SW 1271 (cell line): ENCODE measurements around the gene GNA12.
"Not testable (repeated sequence)": the region's sequence is repeated elsewhere in the genome, so short reads cannot be mapped to it uniquely, and the experiment has no call there.

Experiments used
- DNase-seq, 2 experiments: peaks; one replicate each; lab custom pipeline; 2025; lab: John Stamatoyannopoulos, UW

The GNA12 gene

DNA sequence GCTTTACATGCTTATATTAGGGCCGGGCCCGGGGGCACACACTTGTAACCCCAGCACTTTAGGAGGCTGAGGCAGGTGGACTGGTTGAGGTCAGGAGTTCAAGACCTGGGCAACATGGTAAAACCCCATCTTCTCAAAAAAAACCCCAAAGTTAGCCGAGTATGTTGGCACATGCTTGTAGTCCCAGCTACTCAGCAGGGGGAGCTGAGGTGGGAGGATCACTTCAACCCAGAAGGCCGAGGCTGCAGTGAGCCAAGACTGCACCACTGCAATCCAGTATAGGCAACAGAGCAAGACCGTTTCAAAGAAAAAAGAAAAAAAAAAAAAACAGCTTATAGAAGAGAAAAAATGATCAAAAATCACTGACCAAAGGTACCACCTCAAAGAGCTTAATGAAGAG is 93.0 kb downstream of the GNA12 start:
- no peak for DNase-seq

GRCh38 chr7:2750004-2750407 is 94.1 kb downstream of the GNA12 start:
- no peak for DNase-seq

DNA sequence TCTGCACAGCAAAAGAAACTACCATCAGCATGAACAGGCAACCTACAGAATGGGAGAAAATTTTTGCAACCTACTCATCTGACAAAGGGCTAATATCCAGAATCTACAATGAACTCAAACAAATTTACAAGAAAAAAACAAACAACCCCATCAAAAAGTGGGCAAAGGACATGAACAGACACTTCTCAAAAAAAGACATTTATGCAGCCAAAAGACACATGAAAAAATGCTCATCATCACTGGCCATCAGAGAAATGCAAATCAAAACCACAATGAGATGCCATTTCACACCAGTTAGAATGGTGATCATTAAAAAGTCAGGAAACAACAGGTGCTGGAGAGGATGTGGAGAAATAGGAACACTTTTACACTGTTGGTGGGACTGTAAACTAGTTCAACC is 95.4 kb downstream of the GNA12 start:
- DNase-seq, result not testable (repeated sequence)

- not testable (repeated sequence) for DNase-seq
Measured at GRCh38 chr7:2743523-2744185, 100.5 kb downstream of the GNA12 start.

GRCh38 chr7:2738766-2739549 is 105.2 kb downstream of the GNA12 start:
- no peak for DNase-seq

- no peak for DNase-seq
Measured at GRCh38 chr7:2737771-2738540, 106.2 kb downstream of the GNA12 start.

GRCh38 chr7:2737005-2737743 is 106.9 kb downstream of the GNA12 start:
- DNase-seq, result not testable (repeated sequence)

GRCh38 chr7:2736411-2736914 is 107.6 kb downstream of the GNA12 start:
- DNase-seq, result no peak

- no peak for DNase-seq
Measured at GRCh38 chr7:2735744-2736143, 108.4 kb downstream of the GNA12 start.

GRCh38 chr7:2734751-2735571 is 109.1 kb downstream of the GNA12 start:
- no peak for DNase-seq

DNA sequence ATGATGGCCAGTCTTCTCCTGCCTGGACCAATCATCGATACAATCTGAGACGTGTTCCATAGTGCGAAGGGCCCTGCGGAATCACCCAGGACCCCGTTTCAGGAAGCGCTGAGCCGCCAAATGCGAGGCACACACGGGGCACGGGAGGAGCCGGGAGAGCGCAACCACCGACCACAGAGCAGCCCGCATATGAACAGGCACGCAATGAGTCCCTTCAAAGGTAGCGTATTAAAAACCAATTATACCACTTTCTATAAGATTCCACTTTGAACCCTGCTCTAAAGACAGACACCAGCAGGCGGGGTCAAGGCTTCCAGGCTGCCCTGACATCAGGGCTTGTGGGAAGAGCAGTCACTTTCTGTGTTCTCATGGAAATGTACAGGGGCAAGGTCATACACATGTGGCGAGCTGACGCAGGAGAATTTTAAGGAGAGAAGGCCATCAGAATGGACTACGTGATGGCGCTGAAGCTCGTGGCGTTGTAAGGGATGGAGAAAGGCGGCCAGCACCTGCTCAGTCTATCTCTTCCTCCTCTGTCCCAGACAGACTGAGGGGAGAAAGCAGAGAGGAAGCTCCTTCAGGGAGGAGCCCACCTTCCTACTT is 109.9 kb downstream of the GNA12 start:
- DNase-seq, result no peak

GRCh38 chr7:2732959-2733584 is 111.0 kb downstream of the GNA12 start:
- DNase-seq, result no peak

DNA sequence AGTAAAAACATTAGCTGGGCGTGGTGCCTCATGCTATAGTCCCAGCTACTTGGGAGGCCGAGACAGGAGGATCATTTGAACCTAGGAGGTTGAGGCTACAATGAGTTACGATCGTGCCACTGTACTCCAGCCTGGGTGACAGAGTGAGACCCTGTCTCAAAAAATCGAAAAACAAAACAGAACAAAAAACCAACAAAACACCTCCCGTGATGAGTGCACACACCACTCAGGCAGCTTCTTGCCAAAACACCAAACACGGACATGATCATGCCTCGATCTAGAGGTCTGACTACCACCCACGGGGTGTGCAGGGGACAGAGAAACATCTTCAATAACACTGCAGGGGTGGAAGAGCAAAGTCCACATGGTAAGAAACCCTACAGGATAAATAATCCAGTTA is 111.7 kb downstream of the GNA12 start:
- no peak for DNase-seq

- no peak for DNase-seq
Measured at GRCh38 chr7:2730846-2731770, 113.0 kb downstream of the GNA12 start.

DNA sequence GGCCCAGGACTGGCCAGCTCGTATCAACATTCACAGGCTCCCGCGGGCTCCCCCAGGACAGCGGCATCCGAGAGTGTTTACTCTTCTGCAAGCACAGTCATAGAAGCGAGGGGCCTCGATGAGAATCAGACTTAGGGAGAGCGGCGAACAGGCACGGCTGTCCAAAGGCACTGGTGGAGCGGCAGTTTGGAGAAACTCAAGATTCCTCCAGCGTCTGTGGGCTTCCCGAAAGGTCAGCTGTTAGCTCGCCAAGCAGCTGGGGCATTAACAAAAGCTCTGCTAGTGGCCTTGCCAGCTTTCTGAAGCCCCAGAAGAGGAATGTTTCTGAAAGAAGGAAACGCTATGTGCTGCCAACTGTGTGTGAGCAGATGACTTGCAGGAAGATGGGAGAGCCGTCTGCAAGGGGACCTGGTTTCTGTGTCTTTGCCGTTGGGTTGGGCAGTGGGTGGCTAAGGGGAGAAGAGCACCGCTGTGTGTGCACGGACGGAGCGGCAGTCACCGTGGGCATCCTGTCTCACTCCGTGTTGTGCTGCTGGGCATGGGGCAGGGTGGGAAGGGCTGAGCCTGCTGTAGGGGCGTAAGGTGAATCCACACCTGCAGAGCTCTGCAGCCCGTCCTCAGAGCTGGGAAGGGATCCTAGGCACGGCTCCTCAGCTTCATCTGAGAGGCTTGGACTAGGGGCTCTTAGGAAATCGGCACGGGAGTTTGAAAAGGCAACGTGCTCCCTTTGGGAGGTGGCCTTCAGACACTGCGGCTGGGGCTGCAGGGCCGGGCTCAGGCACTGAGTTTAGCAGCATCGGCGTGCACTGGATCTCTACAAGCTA is 114.0 kb downstream of the GNA12 start:
- no peak for DNase-seq

- no peak for DNase-seq
Measured at GRCh38 chr7:2729031-2729892, 114.8 kb downstream of the GNA12 start.
